K562 (cell line): ENCODE measurements around the gene FKBP8. TPM values are rescaled to one million over a fixed set of nuclear protein-coding genes. Genes with fewer than 3 reads are reported as not detected.

Experiments
- CEBPB ChIP-seq: fragments of 450-650 bp; IDR thresholded peaks from 2 replicates; pipeline ENCODE4 v1.6.1; 2016; ENCODE audit warnings: missing genetic modification characterization, missing compliant biosample characterization
- DACH1 ChIP-seq: fragments of 450-650 bp; IDR thresholded peaks from 2 replicates; pipeline ENCODE4 v1.6.1; 2018; ENCODE audit not compliant: partially characterized antibody
- DIDO1 ChIP-seq: fragments of 450-650 bp; IDR thresholded peaks from 2 replicates; pipeline ENCODE4 v1.6.1; 2016; ENCODE audit warnings: low read depth, missing biosample characterization, missing genetic modification characterization
- DNMT1 ChIP-seq: fragments of 450-650 bp; IDR thresholded peaks from 2 replicates; pipeline ENCODE4 v1.6.1; 2016; ENCODE audit warnings: antibody characterized with exemption, mild to moderate bottlenecking
- HDAC8 ChIP-seq: fragments of 450-650 bp; IDR thresholded peaks from 2 replicates; pipeline ENCODE4 v1.6.1; 2016; ENCODE audit warnings: mild to moderate bottlenecking, missing genetic modification characterization, moderate library complexity, missing compliant biosample characterization
- KAT2B ChIP-seq: IDR thresholded peaks from one replicate; pipeline ENCODE4 v1.6.1; 2012; ENCODE audit warnings: low read depth, mild to moderate bottlenecking, control low read depth, inconsistent platforms, low read length, moderate library complexity
- KDM4B ChIP-seq, 2 experiments: fragments of 450-650 bp in 1 of 2; sonication (generic) in 1 of 2; IDR thresholded peaks; 2 replicates each; pipeline ENCODE4 v1.6.1; 2016 to 2017; ENCODE audit warnings: borderline replicate concordance in 2 of 2, antibody characterized with exemption in 1 of 2, low read depth in 1 of 2, mild to moderate bottlenecking in 1 of 2
- LCOR ChIP-seq: sonication (generic); formaldehyde crosslinking; IDR thresholded peaks from 2 replicates; pipeline ENCODE4 v1.8.0; 2022; ENCODE audit warnings: mild to moderate bottlenecking, missing genetic modification reagents
- MAZ ChIP-seq, 2 experiments: fragments of 450-650 bp in 1 of 2; sonication (generic) in 1 of 2; formaldehyde crosslinking; IDR thresholded peaks in 1 of 2; conservative IDR thresholded peaks in 1 of 2; 2 replicates each; pipeline versions ENCODE4 v1.4.0 to v1.5.0; 2020; ENCODE audit warnings: mild to moderate bottlenecking in 1 of 2, missing genetic modification reagents in 1 of 2
- MNT ChIP-seq, 2 experiments: fragments of 450-650 bp; conservative IDR thresholded peaks; 2 replicates each; pipeline ENCODE4 v1.6.1; 2017; ENCODE audit warnings: mild to moderate bottlenecking in 2 of 2, moderate library complexity in 2 of 2
- NELFE ChIP-seq: IDR thresholded peaks from 2 replicates; pipeline ENCODE4 v1.6.1; 2011; ENCODE audit warnings: mild to moderate bottlenecking; ENCODE audit not compliant: insufficient read depth, insufficient read length
- STAT6 ChIP-seq: sonication (generic); formaldehyde crosslinking; IDR thresholded peaks from 2 replicates; pipeline ENCODE4 v1.8.1; 2023; ENCODE audit warnings: mild to moderate bottlenecking, missing genetic modification reagents
- TCF3 ChIP-seq: sonication (generic); formaldehyde crosslinking; IDR thresholded peaks from 2 replicates; pipeline ENCODE4 v1.4.0; 2020; ENCODE audit warnings: mild to moderate bottlenecking, missing genetic modification reagents
- TEAD2 ChIP-seq: fragments of 450-650 bp; IDR thresholded peaks from 2 replicates; pipeline ENCODE4 v1.6.1; 2016; ENCODE audit warnings: missing genetic modification characterization, control low read depth, missing compliant biosample characterization
- TRIM25 ChIP-seq: fragments of 450-650 bp; IDR thresholded peaks from 2 replicates; pipeline ENCODE4 v1.7.0; 2016; ENCODE audit warnings: borderline replicate concordance
- TRIM28 ChIP-seq: fragments of 450-650 bp; IDR thresholded peaks from 2 replicates; pipeline ENCODE4 v1.6.1; 2017
- ZHX1 ChIP-seq: fragments of 150-350 bp; conservative IDR thresholded peaks from 2 replicates; pipeline ENCODE4 v1.6.1; 2014; ENCODE audit warnings: low read length
- ZNF224 ChIP-seq: sonication (generic); formaldehyde crosslinking; IDR thresholded peaks from 2 replicates; pipeline ENCODE4 v1.8.0; 2022; ENCODE audit warnings: mild to moderate bottlenecking, missing genetic modification reagents
- ZNF644 ChIP-seq: fragments of 200-800 bp; sonication (Bioruptor generic); IDR thresholded peaks from 2 replicates; pipeline ENCODE4 v1.6.1; 2016; ENCODE audit warnings: low read depth, missing genetic modification characterization, missing compliant biosample characterization
- polyA plus RNA-seq, 8 experiments: library from polyadenylated mRNA; depleted of rRNA in 4 of 8; stranded (reverse) in 5 of 8; unstranded in 3 of 8; fragments of >200 nt; fragmentation: Nextera tagmentation in 2 of 8; fragmentation: Illumina TruSeq in 1 of 8; extraction: Ambion mirVana in 2 of 8; extraction: Trizol in 1 of 8; gene quantifications; 2 replicates each; pipeline versions ENCODE4 v1.2.1 to v1.2.3, GENCODE V29; 2011 to 2014; ENCODE audit warnings: inconsistent platforms in 1 of 8, missing spikeins in 1 of 8
- total RNA-seq, 7 experiments: library from RNA; depleted of rRNA in 6 of 7; stranded (reverse); fragments of >200 nt in 6 of 7; fragmentation: Illumina TruSeq in 2 of 7; extraction: Trizol in 2 of 7; gene quantifications; 2 replicates each; pipeline versions ENCODE4 v1.2.1 to v1.2.3, GENCODE V29; 2011 to 2021; ENCODE audit warnings: low replicate concordance in 1 of 7

The FKBP8 gene
- total and polyA plus RNA-seq, 9 of the 15 experiments (the other 6 are each of a cell fraction or from before 2014, with no cell fraction given) = 0.46 to 236 (median 104) TPM

GRCh38 chr19:18521692-18522123 is 21.7 kb downstream of the FKBP8 start, which contains the start of gene ELL (continued):
- TF ChIP-seq NELFE (no peak), KAT2B (no peak), DIDO1 (tag) (no peak), ZNF644 (tag) (no peak), HDAC8 (tag) (no peak), MNT (conservative IDR thresholded peaks at IDR 0.05) (no peak), CEBPB (no peak), DACH1 (no peak), LCOR (CRISPR knock-in tag) (no peak), MAZ (CRISPR knock-in tag; conservative IDR thresholded peaks at IDR 0.05 in 1 of 2, IDR thresholded peaks at IDR 0.05 in 1 of 2) (peak in 1 of 2 experiments; percentile 56; a peak in 2 of 4 replicates), TCF3 (CRISPR knock-in tag) (no peak), KDM4B (IDR thresholded peaks at IDR 0.05; ENCODE audit: borderline replicate concordance in 2 of 2, low read depth in 1 of 2) (no peak), ZHX1 (peak; percentile 73; the same call in 1 of the 2 replicates), TRIM25 (no peak), DNMT1 (no peak), ZNF224 (no peak), STAT6 (CRISPR knock-in tag) (no peak), TEAD2 (tag) (no peak), TRIM28 (no peak)
